Hepatocyte (in vitro differentiated cells): ENCODE measurements around the gene ZHX3.

Experiments used
- CTCF ChIP-seq: fragments of 200-600 bp; sonication (generic); IDR thresholded peaks from 2 replicates; pipeline ENCODE4 v1.5.1; 2016; ENCODE audit warnings: antibody characterized with exemption, mild to moderate bottlenecking; ENCODE audit not compliant: poor library complexity
- EZH2 ChIP-seq: fragments of 200-600 bp; sonication (generic); IDR thresholded peaks from 2 replicates; pipeline ENCODE4 v1.6.1; 2016; ENCODE audit warnings: antibody characterized with exemption, mild to moderate bottlenecking, borderline replicate concordance
- EZH2phosphoT487 ChIP-seq: fragments of 200-600 bp; sonication (generic); IDR thresholded peaks from one replicate; pipeline ENCODE4 v1.6.1; 2018; ENCODE audit warnings: antibody characterized with exemption, mild to moderate bottlenecking, low read depth, moderate library complexity; ENCODE audit not compliant: unreplicated experiment, severe bottlenecking

DNA sequence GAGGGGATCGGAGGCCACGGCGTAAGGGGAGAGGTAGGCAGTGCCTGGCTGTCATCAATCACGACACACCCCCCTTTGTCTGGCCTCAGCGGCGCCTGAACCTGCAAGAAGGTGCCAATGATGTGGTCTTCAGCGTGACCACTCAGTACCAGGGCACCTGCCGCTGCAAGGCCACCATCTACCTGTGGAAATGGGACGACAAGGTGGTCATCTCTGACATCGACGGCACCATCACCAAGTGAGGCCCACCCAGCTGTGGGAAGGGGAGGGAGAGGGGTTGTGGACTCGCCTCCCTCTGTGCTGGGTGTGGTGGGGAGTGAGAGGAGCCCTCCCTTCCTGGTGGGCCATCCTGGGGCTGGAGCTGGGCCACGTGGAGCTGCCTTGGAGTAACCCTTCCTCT lies 39.4 kb upstream of the ZHX3 start:
- TF ChIP-seq CTCF: no peak
- TF ChIP-seq EZH2phosphoT487: no peak
- TF ChIP-seq EZH2: no peak
